ENCODE data around the gene FOXO6. TPM values are rescaled to one million over a fixed set of nuclear protein-coding genes. Genes with fewer than 3 reads are reported as not detected.
A peak's percentile ranks its signal among the peaks of the same experiment; 100 is the strongest.

Gene FOXO6
- total RNA-seq, 1 donor from 2014 or later: 11.7 TPM

- H3K27me3 Mint-ChIP-seq (ENCODE audit: unreplicated experiment): peaks cover 15% of the 10 kb centered on the region
- H3K4me1 Mint-ChIP-seq (ENCODE audit: low read depth, unreplicated experiment): peaks cover 45% of the 10 kb centered on the region
- no peak for DNase-seq
- TF ChIP-seq CTCF (IDR thresholded peaks at IDR 0.05; ENCODE audit: partially characterized antibody, unreplicated experiment): no peak
- H3K27ac Mint-ChIP-seq (ENCODE audit: unreplicated experiment): peak overlapping the region; percentile 19
- H3K9me3 Mint-ChIP-seq (ENCODE audit: unreplicated experiment): peaks cover 4% of the 10 kb centered on the region
- no peaks in the 10 kb centered on the region for H3K36me3 Mint-ChIP-seq (ENCODE audit: unreplicated experiment)
- peak overlapping the region; percentile 3 for H3K4me3 Mint-ChIP-seq (ENCODE audit: unreplicated experiment)
Observed at GRCh38 chr1:41373373-41373772, 12.1 kb downstream of the FOXO6 start.

DNA sequence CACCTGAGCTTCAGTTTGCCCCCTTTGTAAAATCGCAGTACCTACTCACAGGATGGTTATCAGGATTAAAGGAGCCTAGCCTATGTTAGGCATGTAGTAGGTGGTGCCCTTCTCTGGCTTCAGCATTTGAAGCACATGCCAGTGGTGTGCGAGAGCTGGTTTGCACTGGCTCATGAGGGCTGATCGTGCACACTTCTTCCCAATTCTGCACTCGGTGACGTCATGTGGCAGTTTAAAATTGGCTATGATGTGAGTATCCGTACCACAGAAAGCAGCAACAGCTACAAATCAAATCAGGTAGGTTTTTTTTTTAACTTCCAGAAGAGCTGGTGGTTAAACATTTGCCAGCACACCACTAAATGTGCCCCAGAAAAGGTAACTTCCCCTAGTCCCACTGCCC, 13.5 kb downstream of the FOXO6 start:
- H3K4me1 Mint-ChIP-seq (ENCODE audit: low read depth, unreplicated experiment): peaks cover 34% of the 10 kb centered on the region
- H3K36me3 Mint-ChIP-seq (ENCODE audit: unreplicated experiment): no peaks in the 10 kb centered on the region
- peaks cover 4% of the 10 kb centered on the region for H3K9me3 Mint-ChIP-seq (ENCODE audit: unreplicated experiment)
- no peak for TF ChIP-seq CTCF (IDR thresholded peaks at IDR 0.05; ENCODE audit: partially characterized antibody, unreplicated experiment)
- H3K27ac Mint-ChIP-seq (ENCODE audit: unreplicated experiment): no peak overlapping the region
- H3K4me3 Mint-ChIP-seq (ENCODE audit: unreplicated experiment): no peak overlapping the region
- H3K27me3 Mint-ChIP-seq (ENCODE audit: unreplicated experiment): peaks cover 12% of the 10 kb centered on the region
- DNase-seq: no peak

DNA sequence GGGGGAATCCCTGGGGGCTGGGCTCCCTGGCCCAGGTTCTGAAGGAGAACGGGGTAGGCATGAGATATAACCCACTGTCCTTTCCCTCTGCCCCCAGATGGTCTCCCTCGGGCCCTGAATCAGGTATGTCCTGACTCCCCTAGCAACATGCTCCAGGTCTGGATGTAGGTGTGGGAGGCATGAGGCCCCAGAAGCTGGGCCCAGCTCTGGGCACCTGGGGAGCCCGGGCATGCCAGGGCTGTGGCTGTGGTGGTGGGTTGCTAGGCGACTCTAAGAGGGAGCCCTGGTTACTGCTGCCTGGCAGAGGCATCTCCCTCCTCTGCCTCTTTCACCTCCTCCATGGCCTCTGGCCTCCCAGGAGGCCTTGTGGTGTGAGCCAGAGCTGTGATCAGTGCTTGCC, 16.2 kb downstream of the FOXO6 start:
- Mint-ChIP-seq H3K36me3 (ENCODE audit: unreplicated experiment) (no peaks in the 10 kb centered on the region), H3K4me3 (ENCODE audit: unreplicated experiment) (no peak overlapping the region), H3K27me3 (ENCODE audit: unreplicated experiment) (peaks cover 11% of the 10 kb centered on the region), H3K4me1 (ENCODE audit: low read depth, unreplicated experiment) (peaks cover 26% of the 10 kb centered on the region), H3K9me3 (ENCODE audit: unreplicated experiment) (peaks cover 2% of the 10 kb centered on the region), H3K27ac (ENCODE audit: unreplicated experiment) (no peak overlapping the region)
- no peak for TF ChIP-seq CTCF (IDR thresholded peaks at IDR 0.05; ENCODE audit: partially characterized antibody, unreplicated experiment)
- DNase-seq: no peak

GRCh38 chr1:41378222-41378621, 17.0 kb downstream of the FOXO6 start:
- Mint-ChIP-seq H3K9me3 (ENCODE audit: unreplicated experiment) (peaks cover 2% of the 10 kb centered on the region), H3K4me1 (ENCODE audit: low read depth, unreplicated experiment) (peaks cover 21% of the 10 kb centered on the region), H3K36me3 (ENCODE audit: unreplicated experiment) (no peaks in the 10 kb centered on the region), H3K27ac (ENCODE audit: unreplicated experiment) (no peak overlapping the region), H3K4me3 (ENCODE audit: unreplicated experiment) (no peak overlapping the region), H3K27me3 (ENCODE audit: unreplicated experiment) (peaks cover 11% of the 10 kb centered on the region)
- TF ChIP-seq CTCF (IDR thresholded peaks at IDR 0.05; ENCODE audit: partially characterized antibody, unreplicated experiment): no peak
- DNase-seq: no peak

- H3K36me3 Mint-ChIP-seq (ENCODE audit: unreplicated experiment): peaks cover 9% of the 10 kb centered on the region
- H3K27ac Mint-ChIP-seq (ENCODE audit: unreplicated experiment): no peak overlapping the region
- peaks cover 27% of the 10 kb centered on the region for H3K4me1 Mint-ChIP-seq (ENCODE audit: low read depth, unreplicated experiment)
- H3K4me3 Mint-ChIP-seq (ENCODE audit: unreplicated experiment): no peak overlapping the region
- peaks cover 4% of the 10 kb centered on the region for H3K9me3 Mint-ChIP-seq (ENCODE audit: unreplicated experiment)
- peaks cover 16% of the 10 kb centered on the region for H3K27me3 Mint-ChIP-seq (ENCODE audit: unreplicated experiment)
- no peak for TF ChIP-seq CTCF (IDR thresholded peaks at IDR 0.05; ENCODE audit: partially characterized antibody, unreplicated experiment)
- no peak for DNase-seq
Observed at GRCh38 chr1:41378999-41379737, 17.9 kb downstream of the FOXO6 start.
